MCF 10A (cell line): ENCODE data around the gene IFNG. TPM values are rescaled to one million over a fixed set of nuclear protein-coding genes. Genes with fewer than 3 reads are reported as not detected.

Source experiments
- BruUV-seq: library from RNA; stranded (reverse); fragments of 400-500 nt; replicated peaks from 2 replicates; lab custom pipeline; 2021; lab: Mats Ljungman, UMichigan
- CTCF ChIA-PET: fragments of 300-600 bp; sonication (Branson Sonifier 250); formaldehyde crosslinking; extraction: SDS; loops from one replicate; lab custom pipeline; 2021; ENCODE audit warnings: antibody characterized with exemption, inconsistent platforms; lab: Yijun Ruan, JAX
- POLR2A ChIA-PET: fragments of 300-600, 350-650 bp; sonication (Branson Sonifier 250); formaldehyde crosslinking; extraction: SDS; loops from one replicate; lab custom pipeline; 2020; ENCODE audit warnings: antibody characterized with exemption, inconsistent platforms; lab: Yijun Ruan, JAX
- DNase-seq: peaks from one replicate; pipeline ENCODE4 v3.0.0-alpha.2; 2018; ENCODE audit not compliant: unreplicated experiment
- H3K27ac Mint-ChIP-seq: one replicate; pipeline ENCODE4 v1.8.0; 2022; ENCODE audit warnings: mild to moderate bottlenecking, low read depth, mixed read lengths; ENCODE audit not compliant: unreplicated experiment
- H3K27me3 Mint-ChIP-seq: one replicate; pipeline ENCODE4 v1.8.0; 2022; ENCODE audit warnings: mixed read lengths; ENCODE audit not compliant: insufficient read depth, unreplicated experiment
- H3K36me3 Mint-ChIP-seq: one replicate; pipeline ENCODE4 v1.8.0; 2022; ENCODE audit warnings: mild to moderate bottlenecking, moderate library complexity, mixed read lengths; ENCODE audit not compliant: insufficient read depth, unreplicated experiment
- H3K4me1 Mint-ChIP-seq: one replicate; pipeline ENCODE4 v1.8.0; 2022; ENCODE audit warnings: mixed read lengths; ENCODE audit not compliant: insufficient read depth, unreplicated experiment
- H3K4me3 Mint-ChIP-seq: one replicate; pipeline ENCODE4 v1.8.0; 2022; ENCODE audit warnings: mild to moderate bottlenecking, moderate library complexity, mixed read lengths; ENCODE audit not compliant: unreplicated experiment
- H3K9me3 Mint-ChIP-seq: one replicate; pipeline ENCODE4 v1.8.0; 2022; ENCODE audit warnings: mixed read lengths; ENCODE audit not compliant: unreplicated experiment
- CTCF ChIP-seq: fragments of 200-600 bp; IDR thresholded peaks from one replicate; pipeline ENCODE4 v1.8.0; 2022; ENCODE audit warnings: antibody characterized with exemption, mild to moderate bottlenecking; ENCODE audit not compliant: unreplicated experiment
- intact Hi-C: fragments of 100-400 bp; cut with micrococcal nuclease; formaldehyde crosslinking; loops from 2 replicates; pipeline ENCODE4 v1.14.1; 2022
- total RNA-seq: library from RNA; stranded (reverse); gene quantifications from 2 replicates; pipeline ENCODE4 v1.2.3, GENCODE V29; 2022

Gene IFNG
- total RNA-seq, 1 experiment from 2014 or later, result not detected

- ChIA-PET CTCF (no interaction called here), POLR2A (interaction anchor here (0.6 to 2.3 kb wide), 2 partner anchors 11 to 52 kb away, joined by 3 to 7 read pairs; no protein-coding TSS in a partner anchor)
- no peak overlapping the region for H3K4me3 Mint-ChIP-seq
- no peaks in the 10 kb centered on the region for H3K36me3 Mint-ChIP-seq
- H3K27ac Mint-ChIP-seq, result no peak overlapping the region
- H3K27me3 Mint-ChIP-seq, result no peaks in the 10 kb centered on the region
- TF ChIP-seq CTCF, result no peak
- H3K4me1 Mint-ChIP-seq, result no peaks in the 10 kb centered on the region
- intact Hi-C loops, result no loop called here
- no peaks in the 10 kb centered on the region for H3K9me3 Mint-ChIP-seq
- DNase-seq, result peak; percentile 16
- no TSS peak for BruUV-seq
Observed at GRCh38 chr12:68119724-68120211, 39.8 kb downstream of the IFNG start.

GRCh38 chr12:68119250-68119649 is 40.3 kb downstream of the IFNG start:
- POLR2A ChIA-PET, result interaction anchor here (2.3 kb wide), 1 partner anchor 11 kb away, joined by 7 read pairs; no protein-coding TSS in a partner anchor
- Mint-ChIP-seq H3K4me3 (no peak overlapping the region), H3K36me3 (no peaks in the 10 kb centered on the region), H3K9me3 (no peaks in the 10 kb centered on the region), H3K4me1 (no peaks in the 10 kb centered on the region), H3K27ac (no peak overlapping the region), H3K27me3 (no peaks in the 10 kb centered on the region)
- no peak for DNase-seq
- intact Hi-C loops, result no loop called here
- CTCF ChIA-PET, result interaction anchor here (0.6 kb wide), 1 partner anchor 136 kb away, joined by 3 read pairs; no protein-coding TSS in a partner anchor
- no peak for TF ChIP-seq CTCF
- no TSS peak for BruUV-seq

- H3K36me3 Mint-ChIP-seq, result no peaks in the 10 kb centered on the region
- H3K4me1 Mint-ChIP-seq, result no peaks in the 10 kb centered on the region
- H3K27me3 Mint-ChIP-seq, result no peaks in the 10 kb centered on the region
- no TSS peak for BruUV-seq
- no peak for TF ChIP-seq CTCF
- no peaks in the 10 kb centered on the region for H3K9me3 Mint-ChIP-seq
- intact Hi-C loops, result no loop called here
- CTCF ChIA-PET, result interaction anchor here (0.7 kb wide), 1 partner anchor 17 kb away, joined by 3 read pairs; no protein-coding TSS in a partner anchor
- DNase-seq, result no peak
- H3K27ac Mint-ChIP-seq, result no peak overlapping the region
- POLR2A ChIA-PET, result no interaction called here
- H3K4me3 Mint-ChIP-seq, result no peak overlapping the region
Observed at GRCh38 chr12:68118096-68118755, 41.3 kb downstream of the IFNG start.

GRCh38 chr12:68117661-68118060 is 41.9 kb downstream of the IFNG start:
- no peaks in the 10 kb centered on the region for H3K9me3 Mint-ChIP-seq
- H3K4me1 Mint-ChIP-seq, result no peaks in the 10 kb centered on the region
- ChIA-PET CTCF (interaction anchor here (0.6 to 1.4 kb wide), 3 partner anchors 11 to 179 kb away, joined by 3 read pairs; no protein-coding TSS in a partner anchor), POLR2A (no interaction called here)
- intact Hi-C loops, result no loop called here
- no peak for TF ChIP-seq CTCF
- no peaks in the 10 kb centered on the region for H3K36me3 Mint-ChIP-seq
- no peak overlapping the region for H3K27ac Mint-ChIP-seq
- DNase-seq, result no peak
- no TSS peak for BruUV-seq
- H3K27me3 Mint-ChIP-seq, result no peaks in the 10 kb centered on the region
- H3K4me3 Mint-ChIP-seq, result no peak overlapping the region
